ENCODE measurements around the gene KRTAP4-9.

- TF ChIP-seq CTCF (conservative IDR thresholded peaks at IDR 0.05) (no peak), ZFX (IDR thresholded peaks at IDR 0.05) (no peak)
These were observed 42.5 kb downstream of the KRTAP4-9 start for GRCh38 chr17:41147531-41148204.
